HepG2 (cell line): ENCODE data around the gene ANKRD44. TPM values are rescaled to one million over a fixed set of nuclear protein-coding genes. Genes with fewer than 3 reads are reported as not detected.

Experiments
- ATAC-seq: fragments of 200-7000 bp; cut with Tn5 transposase; 3 replicates; pipeline ENCODE4 v1.9.1; 2020; ENCODE audit warnings: mild to moderate bottlenecking, moderate library complexity
- BruUV-seq: library from RNA; stranded (reverse); fragments of 400-500 nt; replicated peaks from 2 replicates; lab custom pipeline; 2021; lab: Mats Ljungman, UMichigan
- CTCF ChIA-PET: fragments of 300-600 bp; formaldehyde crosslinking; extraction: SDS; loops from one replicate; lab custom pipeline; 2021; ENCODE audit warnings: low total read pairs, inconsistent platforms, low intra/inter-chr PET ratio; lab: Yijun Ruan, JAX
- POLR2A ChIA-PET: fragments of 350-600 bp; sonication (Branson Sonifier 250); formaldehyde crosslinking; loops from one replicate; lab custom pipeline; 2020; ENCODE audit warnings: antibody characterized with exemption, inconsistent platforms; lab: Yijun Ruan, JAX
- DNase-seq: peaks from one replicate; pipeline ENCODE4 v3.0.0-alpha.2; 2015; ENCODE audit warnings: low spot score
- FAIRE-seq: peaks from 3 replicates; lab custom pipeline; 2011; peaks lifted over from hg19 to GRCh38; lab: Jason Lieb, UNC
- H2AFZ ChIP-seq: one replicate; pipeline ENCODE4 v1.6.1; 2011; ENCODE audit warnings: low read length, inconsistent platforms
- H3K27ac ChIP-seq: fragments of 300-600 bp; 3 replicates; pipeline ENCODE4 v1.8.0; 2011; ENCODE audit warnings: mixed run types, mild to moderate bottlenecking, mixed read lengths, low read length, inconsistent platforms; ENCODE audit not compliant: insufficient read depth; ENCODE audit errors: extremely low read length
- H3K27me3 ChIP-seq, 2 experiments: fragments of 200-600 bp in 1 of 2; 2 replicates in 1 of 2; 3 replicates in 1 of 2; pipeline versions ENCODE4 v1.6.0 to v1.8.0; 2011; ENCODE audit warnings: low read length in 2 of 2, mild to moderate bottlenecking in 2 of 2, moderate library complexity in 2 of 2, inconsistent platforms in 1 of 2; ENCODE audit not compliant: insufficient read depth in 2 of 2, control insufficient read depth in 1 of 2
- H3K36me3 ChIP-seq, 2 experiments: fragments of 200-600 bp in 1 of 2; replicated peaks in 1 of 2; 2 replicates in 1 of 2; 3 replicates in 1 of 2; pipeline versions ENCODE4 v1.5.1 to v1.8.0; 2011; ENCODE audit warnings: low read length in 2 of 2, inconsistent platforms in 1 of 2; ENCODE audit not compliant: insufficient read depth in 2 of 2, control insufficient read depth in 1 of 2
- H3K4me1 ChIP-seq: 2 replicates; pipeline ENCODE4 v1.5.1; 2012; ENCODE audit warnings: low read length, inconsistent platforms; ENCODE audit not compliant: insufficient read depth
- H3K4me2 ChIP-seq: 2 replicates; pipeline ENCODE4 v1.6.0; 2011; ENCODE audit warnings: low read depth, low read length, inconsistent platforms
- H3K4me3 ChIP-seq, 3 experiments: fragments of 200-600 bp in 1 of 3; sonication (generic), shearing (Covaris generic) in 1 of 3; replicated peaks in 1 of 3; 2 replicates each; pipeline ENCODE4 v1.5.1; 2011 to 2016; ENCODE audit warnings: low read length in 3 of 3, inconsistent platforms in 2 of 3, low read depth in 2 of 3, mild to moderate bottlenecking in 2 of 3, control low read depth in 1 of 3, mixed read lengths in 1 of 3; ENCODE audit not compliant: insufficient read depth in 1 of 3
- H3K79me2 ChIP-seq: one replicate; pipeline ENCODE4 v1.6.1; 2011; ENCODE audit warnings: low read length, inconsistent platforms; ENCODE audit not compliant: insufficient read depth
- H3K9ac ChIP-seq: 2 replicates; pipeline ENCODE4 v1.6.0; 2011; ENCODE audit warnings: mild to moderate bottlenecking, low read depth, low read length, inconsistent platforms; ENCODE audit not compliant: insufficient read depth
- H3K9me3 ChIP-seq: 2 replicates; pipeline ENCODE4 v1.5.1; 2012; ENCODE audit warnings: mild to moderate bottlenecking, low read length
- H4K20me1 ChIP-seq: 2 replicates; pipeline ENCODE4 v1.6.0; 2011; ENCODE audit warnings: inconsistent platforms, mild to moderate bottlenecking, low read length, moderate library complexity; ENCODE audit not compliant: insufficient read depth
- CBFB ChIP-seq: sonication (generic); formaldehyde crosslinking; IDR thresholded peaks from 2 replicates; pipeline ENCODE4 v1.4.0; 2020; ENCODE audit warnings: missing genetic modification reagents
- ZNF83 ChIP-seq: sonication (generic); formaldehyde crosslinking; IDR thresholded peaks from 2 replicates; pipeline ENCODE4 v1.4.0; 2020; ENCODE audit warnings: missing genetic modification reagents, mild to moderate bottlenecking, borderline replicate concordance
- WGBS: methylation state at CpG from one replicate; pipeline ENCODE4 v1.1.6; 2017; ENCODE audit warnings: low lambda C conversion rate; 5-methylcytosine and 5-hydroxymethylcytosine counted together
- in situ Hi-C: cut with HindIII; loops from 2 replicates; pipeline ENCODE4 v1.10.0; 2017; ENCODE audit warnings: low pct_unique_long_range_greater_than_20kb; ENCODE audit not compliant: extremely low pct_ligation_motif_present
- intact Hi-C: fragments of 100-400 bp; cut with micrococcal nuclease; formaldehyde crosslinking; loops from one replicate; pipeline ENCODE4 v1.10.0; 2022; ENCODE audit not compliant: unreplicated experiment
- polyA plus RNA-seq, 8 experiments: library from polyadenylated mRNA; depleted of rRNA in 3 of 8; stranded (reverse) in 7 of 8; unstranded in 1 of 8; fragments of >200 nt; fragmentation: Illumina TruSeq in 4 of 8; extraction: Trizol in 4 of 8; gene quantifications; 2 replicates each; pipeline versions ENCODE4 v1.2.1 to v1.2.3, GENCODE V29; 2011 to 2016; ENCODE audit warnings: low read depth in 4 of 8, missing spikeins in 1 of 8, mixed read lengths in 1 of 8; ENCODE audit not compliant: insufficient read depth in 1 of 8
- total RNA-seq, 5 experiments: library from RNA; depleted of rRNA; stranded (reverse); fragments of >200 nt; fragmentation: Illumina TruSeq; extraction: Trizol; gene quantifications; 2 replicates each; pipeline ENCODE4 v1.2.3, GENCODE V29; 2016; ENCODE audit warnings: low read depth in 1 of 5
- TF ChIP-seq, protein P1 (sequence below): sonication (generic); formaldehyde crosslinking; IDR thresholded peaks from 2 replicates; pipeline ENCODE4 v1.4.0; 2020; ENCODE audit warnings: missing genetic modification reagents
- TF ChIP-seq, protein P2 (sequence below): sonication (generic); formaldehyde crosslinking; IDR thresholded peaks from 2 replicates; pipeline ENCODE4 v1.4.0; 2020; ENCODE audit warnings: low read depth, mild to moderate bottlenecking, missing genetic modification reagents

ANKRD44 gene
- total and polyA plus RNA-seq, 2 of the 13 experiments (the other 11 are each of a cell fraction or from before 2014, with no cell fraction given): 0.04 to 0.11 TPM

DNA sequence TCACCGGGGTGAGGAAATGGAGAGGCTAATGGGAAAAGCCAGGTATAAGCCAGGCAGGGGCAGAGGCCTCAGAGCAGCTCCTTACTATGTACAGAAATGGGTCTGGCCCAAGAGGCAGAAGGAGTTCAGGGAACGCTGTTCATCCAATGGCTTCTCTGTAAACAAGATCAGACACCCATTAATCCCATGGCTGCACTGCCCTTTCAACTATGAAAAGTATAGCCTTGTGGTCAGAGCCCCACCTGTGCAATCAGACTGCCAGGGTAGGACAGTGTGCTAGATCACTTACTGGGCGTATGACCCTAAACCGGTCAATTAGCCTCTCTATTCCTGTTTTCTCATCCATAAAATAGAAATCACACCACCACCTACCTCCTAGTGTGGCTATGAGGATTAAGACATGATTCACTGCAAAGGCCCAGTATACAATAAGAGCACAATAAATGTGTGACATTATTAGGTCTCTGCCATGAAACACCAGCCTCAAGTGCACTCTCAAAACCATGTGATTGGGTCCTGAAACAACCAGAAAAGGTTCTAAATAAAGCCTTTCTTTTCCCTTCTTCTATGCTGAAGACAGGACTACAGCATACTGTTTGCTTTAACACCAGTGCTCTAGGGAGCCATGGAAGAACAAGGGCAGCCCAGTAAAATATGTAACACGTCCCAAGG lies 4.4 kb downstream of the ANKRD44 start (continued):
- TF ChIP-seq, protein P1, sequence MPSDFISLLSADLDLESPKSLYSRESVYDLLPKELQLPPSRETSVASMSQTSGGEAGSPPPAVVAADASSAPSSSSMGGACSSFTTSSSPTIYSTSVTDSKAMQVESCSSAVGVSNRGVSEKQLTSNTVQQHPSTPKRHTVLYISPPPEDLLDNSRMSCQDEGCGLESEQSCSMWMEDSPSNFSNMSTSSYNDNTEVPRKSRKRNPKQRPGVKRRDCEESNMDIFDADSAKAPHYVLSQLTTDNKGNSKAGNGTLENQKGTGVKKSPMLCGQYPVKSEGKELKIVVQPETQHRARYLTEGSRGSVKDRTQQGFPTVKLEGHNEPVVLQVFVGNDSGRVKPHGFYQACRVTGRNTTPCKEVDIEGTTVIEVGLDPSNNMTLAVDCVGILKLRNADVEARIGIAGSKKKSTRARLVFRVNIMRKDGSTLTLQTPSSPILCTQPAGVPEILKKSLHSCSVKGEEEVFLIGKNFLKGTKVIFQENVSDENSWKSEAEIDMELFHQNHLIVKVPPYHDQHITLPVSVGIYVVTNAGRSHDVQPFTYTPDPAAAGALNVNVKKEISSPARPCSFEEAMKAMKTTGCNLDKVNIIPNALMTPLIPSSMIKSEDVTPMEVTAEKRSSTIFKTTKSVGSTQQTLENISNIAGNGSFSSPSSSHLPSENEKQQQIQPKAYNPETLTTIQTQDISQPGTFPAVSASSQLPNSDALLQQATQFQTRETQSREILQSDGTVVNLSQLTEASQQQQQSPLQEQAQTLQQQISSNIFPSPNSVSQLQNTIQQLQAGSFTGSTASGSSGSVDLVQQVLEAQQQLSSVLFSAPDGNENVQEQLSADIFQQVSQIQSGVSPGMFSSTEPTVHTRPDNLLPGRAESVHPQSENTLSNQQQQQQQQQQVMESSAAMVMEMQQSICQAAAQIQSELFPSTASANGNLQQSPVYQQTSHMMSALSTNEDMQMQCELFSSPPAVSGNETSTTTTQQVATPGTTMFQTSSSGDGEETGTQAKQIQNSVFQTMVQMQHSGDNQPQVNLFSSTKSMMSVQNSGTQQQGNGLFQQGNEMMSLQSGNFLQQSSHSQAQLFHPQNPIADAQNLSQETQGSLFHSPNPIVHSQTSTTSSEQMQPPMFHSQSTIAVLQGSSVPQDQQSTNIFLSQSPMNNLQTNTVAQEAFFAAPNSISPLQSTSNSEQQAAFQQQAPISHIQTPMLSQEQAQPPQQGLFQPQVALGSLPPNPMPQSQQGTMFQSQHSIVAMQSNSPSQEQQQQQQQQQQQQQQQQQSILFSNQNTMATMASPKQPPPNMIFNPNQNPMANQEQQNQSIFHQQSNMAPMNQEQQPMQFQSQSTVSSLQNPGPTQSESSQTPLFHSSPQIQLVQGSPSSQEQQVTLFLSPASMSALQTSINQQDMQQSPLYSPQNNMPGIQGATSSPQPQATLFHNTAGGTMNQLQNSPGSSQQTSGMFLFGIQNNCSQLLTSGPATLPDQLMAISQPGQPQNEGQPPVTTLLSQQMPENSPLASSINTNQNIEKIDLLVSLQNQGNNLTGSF: no peak

DNA sequence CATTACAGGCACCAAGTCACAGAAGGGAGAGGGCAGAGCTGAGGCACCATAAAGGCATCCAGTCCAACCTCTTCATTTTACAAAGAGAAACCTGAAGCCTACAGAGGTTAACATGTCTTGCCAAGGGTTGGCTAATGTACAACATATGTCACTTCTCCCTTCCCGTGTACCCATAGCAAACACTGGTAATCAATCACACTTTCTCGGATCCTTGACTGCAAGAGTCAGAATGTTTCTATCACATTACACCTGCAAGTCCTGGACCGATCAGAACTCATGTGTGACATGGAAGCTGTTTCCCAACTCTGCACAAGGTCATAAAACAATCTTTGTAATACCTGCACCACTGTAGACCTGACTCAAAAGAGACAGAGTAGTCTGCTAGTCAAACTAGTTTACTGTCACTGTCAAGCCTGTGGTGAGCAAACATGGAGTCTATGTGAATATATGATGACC lies 6.0 kb downstream of the ANKRD44 start:
- ChIA-PET POLR2A (no interaction called here), CTCF (no interaction called here)
- H2AFZ ChIP-seq: no peak overlapping the region
- DNase-seq (no peak), FAIRE-seq (no peak), ATAC-seq (no peak)
- no peak overlapping the region for H3K9ac ChIP-seq
- H3K9me3 ChIP-seq: no peaks in the 10 kb centered on the region
- H3K4me3 ChIP-seq: no peak overlapping the region
- H3K4me1 ChIP-seq: 0 out of 2 replicates have a peak, but pooled peaks cover under 1% of the 10 kb centered on the region
- peaks cover 0 to 51% of the 10 kb centered on the region in 2 experiments; a peak in 4 of 5 replicates for H3K27me3 ChIP-seq
- in situ Hi-C loops (no loop called here), intact Hi-C loops (no loop called here)
- H3K4me2 ChIP-seq: no peak overlapping the region
- H3K36me3 ChIP-seq: no peaks in the 10 kb centered on the region
- H3K79me2 ChIP-seq: no peaks in the 10 kb centered on the region
- TF ChIP-seq, protein P2, sequence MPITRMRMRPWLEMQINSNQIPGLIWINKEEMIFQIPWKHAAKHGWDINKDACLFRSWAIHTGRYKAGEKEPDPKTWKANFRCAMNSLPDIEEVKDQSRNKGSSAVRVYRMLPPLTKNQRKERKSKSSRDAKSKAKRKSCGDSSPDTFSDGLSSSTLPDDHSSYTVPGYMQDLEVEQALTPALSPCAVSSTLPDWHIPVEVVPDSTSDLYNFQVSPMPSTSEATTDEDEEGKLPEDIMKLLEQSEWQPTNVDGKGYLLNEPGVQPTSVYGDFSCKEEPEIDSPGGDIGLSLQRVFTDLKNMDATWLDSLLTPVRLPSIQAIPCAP (CRISPR knock-in tag): no peak
- TF ChIP-seq CBFB (CRISPR knock-in tag) (no peak), ZNF83 (CRISPR knock-in tag) (no peak)
- no TSS peak for BruUV-seq
- no peak overlapping the region for H3K27ac ChIP-seq
- H4K20me1 ChIP-seq: no peaks in the 10 kb centered on the region
- WGBS: 4% methylated on average over 3 of the region's 3 CpGs
